Activated CD4-positive, alpha-beta T cell treated with anti-CD3 and anti-CD28 coated beads, Interleukin-2, amount 50 U/mL, for 1 hour (primary cell): ENCODE results near the gene HECW1.

ENCODE experiments used
- DNase-seq: peaks from one replicate; pipeline ENCODE4 v3.0.0-alpha.2; 2020

HECW1 gene

DNA sequence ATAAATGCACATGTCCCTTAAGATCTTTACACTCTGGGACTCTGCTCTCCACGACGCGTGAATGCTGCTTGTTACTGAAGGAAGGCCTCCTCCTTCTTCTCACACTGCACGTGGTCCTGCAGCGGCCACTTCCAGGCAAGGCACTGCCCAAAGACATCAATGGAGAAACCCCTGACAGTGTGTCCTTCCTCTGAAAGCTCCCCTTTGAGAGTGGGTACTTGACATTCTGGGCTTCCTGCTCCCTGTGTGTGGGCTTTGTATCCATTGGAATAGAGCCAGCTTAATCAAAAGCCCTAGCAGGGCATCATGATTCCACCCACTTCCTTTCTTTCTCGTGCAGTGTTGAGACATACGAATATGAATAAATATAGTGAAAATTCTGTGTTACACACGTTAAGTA is 400.8 kb downstream of the HECW1 start:
- DNase-seq: no peak

DNA sequence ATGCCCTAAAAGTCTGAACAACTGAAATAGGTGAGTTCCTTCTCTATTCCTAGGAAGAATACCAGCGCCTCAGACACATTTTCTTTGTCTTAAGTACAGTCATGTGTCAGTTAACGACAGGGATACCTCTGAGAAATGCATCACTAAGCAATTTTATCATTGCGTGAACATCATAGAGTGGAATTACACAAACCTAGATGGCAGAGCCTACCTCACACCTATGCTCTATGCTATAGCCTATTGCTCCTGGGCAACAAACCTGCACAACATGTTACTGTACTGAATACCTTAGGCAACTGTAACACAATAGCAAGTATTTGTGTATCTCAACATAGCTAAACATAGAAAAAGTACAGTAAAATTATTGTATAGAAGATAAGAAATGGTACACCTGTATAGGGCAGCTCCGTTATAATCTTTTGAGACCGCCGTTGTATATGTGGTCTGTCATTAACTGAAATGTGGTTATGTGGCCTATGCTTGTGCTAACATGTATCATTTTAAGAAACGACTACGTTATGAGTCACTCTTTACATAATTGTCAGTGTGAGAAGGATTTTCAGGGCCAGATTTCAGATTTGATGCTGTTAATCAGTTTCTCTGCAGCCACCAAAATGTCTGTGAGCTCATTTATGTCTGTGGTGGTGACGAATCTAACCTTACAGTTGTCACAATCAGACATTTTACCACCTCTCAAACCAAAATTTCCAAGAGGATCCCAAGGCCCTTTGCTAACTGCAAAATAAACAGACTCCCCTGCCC is 404.3 kb downstream of the HECW1 start:
- no peak for DNase-seq

DNA sequence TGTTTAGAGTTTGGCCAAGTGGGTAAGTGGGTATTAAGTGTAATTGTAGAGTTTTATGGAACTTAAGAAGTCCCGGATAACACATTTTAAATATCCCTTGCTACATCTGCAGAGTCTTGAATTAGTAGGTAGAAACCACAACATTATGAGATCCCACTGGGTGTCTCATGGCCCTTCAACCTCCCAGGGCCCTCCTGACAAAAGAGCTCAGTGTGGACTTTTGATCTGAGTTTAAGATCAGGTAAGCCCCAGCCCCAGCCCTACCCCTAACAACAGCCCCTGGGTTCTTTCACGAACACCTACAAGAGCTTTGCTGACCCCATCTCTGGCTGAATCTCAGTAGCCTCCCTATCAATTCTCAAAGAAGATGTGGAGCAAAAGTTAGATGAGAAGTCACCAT is 405.0 kb downstream of the HECW1 start:
- no peak for DNase-seq

DNA sequence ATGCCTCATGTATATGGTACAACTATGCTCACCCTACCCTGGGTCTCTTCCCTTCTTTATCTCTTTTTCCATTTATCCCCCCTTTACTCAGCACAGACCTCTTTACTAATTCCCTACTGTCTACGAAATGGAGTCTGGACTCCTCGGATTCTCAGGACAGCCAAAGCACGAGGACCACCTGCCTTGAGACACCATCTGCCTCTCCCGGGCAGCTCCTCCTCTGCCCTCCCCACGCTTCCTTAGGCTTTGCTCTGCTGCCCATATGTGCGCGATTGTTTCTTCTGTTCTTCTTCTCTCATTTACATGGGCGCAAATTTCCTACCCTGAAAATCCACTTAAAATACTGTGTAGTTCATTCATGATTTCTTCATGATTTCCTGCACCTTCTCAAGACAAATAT is 407.8 kb downstream of the HECW1 start:
- no peak for DNase-seq

DNA sequence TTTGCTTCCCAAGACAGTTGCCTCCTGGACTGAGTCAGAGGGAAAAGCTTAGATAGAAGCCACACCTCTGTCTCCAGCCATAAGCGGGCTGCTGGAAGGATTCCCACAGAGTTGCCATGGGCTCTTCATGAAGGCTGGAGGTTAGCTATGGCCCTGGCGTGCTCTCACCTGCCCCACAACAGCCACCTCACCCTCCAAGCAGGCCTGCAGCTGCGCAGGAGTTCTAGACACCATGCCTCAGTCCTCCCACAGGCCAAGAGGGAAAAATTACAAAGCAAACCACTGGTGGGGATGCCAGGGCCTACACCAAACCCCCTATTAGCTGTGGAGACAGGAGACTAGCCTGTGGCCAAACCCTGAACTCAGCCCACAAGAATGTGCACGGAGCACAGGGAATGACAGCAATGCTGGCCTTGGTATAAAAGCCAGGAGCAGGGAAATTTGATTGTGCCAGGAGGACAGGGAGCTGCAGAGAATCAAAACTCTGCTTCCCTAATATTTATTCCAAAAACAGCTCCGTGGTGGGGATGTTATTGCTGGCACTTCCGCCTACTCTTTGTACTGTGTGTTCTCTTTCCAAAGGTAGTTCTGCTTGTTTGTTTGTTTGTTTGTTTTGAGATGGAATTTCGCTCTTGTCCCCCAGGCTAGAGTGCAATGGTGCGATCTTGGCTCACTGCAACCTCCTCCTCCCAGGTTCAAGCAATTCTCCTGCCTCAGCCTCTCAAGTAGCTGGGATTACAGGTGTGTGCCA is 410.1 kb downstream of the HECW1 start:
- DNase-seq: no peak

DNA sequence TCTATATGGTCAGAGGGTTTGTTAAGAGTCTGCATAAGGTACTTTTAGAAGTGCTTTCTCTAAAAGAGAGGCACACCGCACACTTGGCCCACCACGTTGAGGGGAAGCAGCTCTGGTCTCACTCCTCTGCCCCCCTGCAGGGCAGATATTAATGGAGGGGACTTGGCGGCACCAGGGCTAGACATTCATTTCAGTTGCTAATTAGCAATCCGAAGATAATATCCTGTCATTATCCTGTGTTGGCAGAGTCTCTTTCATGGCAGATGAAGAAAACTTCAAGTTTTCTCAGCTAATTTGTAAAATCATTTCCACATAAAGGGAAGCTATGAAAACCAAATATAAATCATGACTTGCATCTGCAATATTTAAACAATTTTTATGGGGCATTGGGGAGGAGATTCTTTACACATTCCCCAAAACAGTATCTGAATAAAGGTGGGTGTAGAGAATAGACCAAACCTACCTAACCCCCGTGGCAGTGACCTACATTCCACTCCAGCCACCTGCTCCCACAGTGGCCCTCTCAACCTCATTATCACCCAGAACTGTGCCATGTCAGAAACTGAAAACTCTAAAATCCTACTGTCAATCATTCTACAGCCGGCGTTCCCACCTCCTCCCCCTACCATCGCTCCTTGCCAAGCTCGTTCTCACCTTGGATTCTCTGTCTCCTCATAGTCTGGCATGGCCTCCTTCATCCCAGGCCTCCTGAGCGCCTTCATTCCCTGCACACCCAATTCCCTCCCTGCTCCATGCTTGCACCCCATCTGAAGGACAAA is 416.3 kb downstream of the HECW1 start:
- no peak for DNase-seq

DNA sequence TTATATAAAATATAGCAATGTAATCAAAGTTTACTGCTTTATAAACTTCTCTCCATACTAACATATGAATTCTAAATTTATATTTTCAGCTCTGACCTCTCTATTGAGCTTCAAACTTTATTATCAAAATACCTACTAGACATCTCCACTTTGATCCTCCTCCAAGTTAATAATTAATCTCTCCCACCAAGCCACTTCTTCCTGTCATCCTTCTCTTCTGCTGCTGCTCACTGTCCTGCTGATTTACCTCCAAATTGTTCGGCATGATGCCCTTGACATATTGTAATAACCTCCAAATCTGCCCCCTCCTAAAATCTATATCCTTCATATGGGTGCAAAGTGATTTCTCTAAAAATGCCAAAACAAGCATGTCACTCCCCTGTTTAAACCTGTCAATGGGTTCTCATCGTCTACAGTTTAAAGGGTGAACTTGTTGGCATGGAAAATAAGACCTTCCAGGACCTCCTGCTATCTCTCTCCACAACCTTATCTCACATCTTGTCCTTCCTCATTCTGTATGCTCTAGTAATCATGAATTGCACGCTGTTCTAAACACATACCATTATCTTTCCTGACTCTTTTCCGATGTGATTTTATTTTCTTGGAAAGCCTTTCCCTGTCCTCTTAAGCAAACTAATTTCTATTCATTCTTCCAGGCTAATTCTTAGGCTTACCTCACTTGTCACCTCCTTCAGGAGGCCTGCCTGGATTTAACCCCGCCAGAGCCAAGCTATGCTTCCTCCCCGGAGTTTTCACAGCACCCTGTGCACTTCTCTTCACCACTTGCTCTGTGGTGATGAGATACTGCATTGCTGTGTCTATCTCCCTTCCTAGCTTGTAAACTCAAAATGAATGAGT is 418.3 kb downstream of the HECW1 start:
- DNase-seq: no peak

DNA sequence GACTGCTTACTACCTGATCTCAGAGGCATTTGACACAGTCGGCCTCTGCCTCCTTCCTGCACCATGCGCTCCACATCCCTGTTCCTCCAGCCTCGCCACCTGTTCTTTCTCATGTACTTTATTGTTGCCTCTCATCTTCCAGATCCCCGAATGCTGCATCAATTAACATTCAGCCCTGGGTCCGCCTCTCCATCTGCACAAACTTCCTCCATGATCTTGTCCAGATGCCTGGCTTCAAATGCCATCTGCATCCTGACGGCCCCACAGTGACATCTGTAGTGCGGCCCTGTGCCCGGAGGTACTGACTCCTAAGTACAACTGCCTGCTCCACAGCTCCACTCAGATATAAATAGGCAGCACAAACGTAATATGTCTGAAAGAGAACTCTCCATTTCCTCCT is 419.3 kb downstream of the HECW1 start:
- no peak for DNase-seq

DNA sequence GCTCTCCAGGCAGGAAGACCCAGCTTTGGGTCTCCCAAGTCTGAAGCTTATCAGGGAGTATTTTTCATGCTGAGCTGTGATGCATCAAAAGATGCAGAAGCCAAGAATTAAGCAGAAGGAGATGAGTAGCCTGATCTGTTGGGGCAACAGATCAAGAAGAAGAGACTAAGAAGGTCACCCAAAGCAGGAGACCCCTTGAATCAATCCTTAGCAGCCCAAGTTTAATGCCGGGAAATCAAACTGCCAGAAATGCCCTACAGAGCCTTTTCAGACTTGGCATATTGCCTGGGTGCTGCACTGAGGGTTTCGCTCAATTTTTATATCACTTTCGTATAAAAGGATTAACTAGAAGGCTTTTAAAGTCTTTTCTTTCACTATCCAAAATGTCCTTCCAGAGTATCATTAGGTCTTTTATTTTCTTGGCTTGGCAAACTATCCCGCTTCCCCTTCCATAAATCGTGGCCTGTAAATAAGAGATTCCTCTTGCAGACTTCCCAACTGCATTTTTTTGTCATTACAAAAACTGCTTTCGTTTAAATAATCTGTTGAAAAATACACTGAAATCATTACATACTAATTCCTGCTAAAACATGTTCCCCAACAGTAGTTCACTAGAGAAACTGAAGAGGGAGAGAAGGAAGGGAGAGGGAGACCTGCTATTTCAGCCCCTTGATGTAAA is 421.5 kb downstream of the HECW1 start:
- no peak for DNase-seq

DNA sequence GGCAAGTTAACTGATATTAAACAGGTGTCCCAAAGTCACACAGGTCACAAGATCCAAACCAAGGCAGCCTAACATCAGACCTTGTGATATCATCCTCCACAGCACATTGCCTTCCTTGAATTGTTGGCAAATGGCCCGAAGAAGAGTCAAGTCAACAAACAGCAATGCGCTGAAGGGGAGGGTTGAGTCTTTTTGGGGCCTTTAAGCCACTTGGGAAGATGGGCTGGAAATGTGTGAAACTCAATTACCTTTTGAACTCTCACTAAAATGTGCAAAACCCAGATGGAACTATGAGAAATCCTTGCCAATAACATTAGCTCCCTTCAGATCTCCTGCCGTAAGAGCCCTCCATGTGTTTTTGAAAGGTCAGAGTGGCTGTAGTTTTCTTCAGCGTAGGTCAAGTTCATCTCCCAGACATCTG is 422.6 kb downstream of the HECW1 start:
- DNase-seq: no peak

DNA sequence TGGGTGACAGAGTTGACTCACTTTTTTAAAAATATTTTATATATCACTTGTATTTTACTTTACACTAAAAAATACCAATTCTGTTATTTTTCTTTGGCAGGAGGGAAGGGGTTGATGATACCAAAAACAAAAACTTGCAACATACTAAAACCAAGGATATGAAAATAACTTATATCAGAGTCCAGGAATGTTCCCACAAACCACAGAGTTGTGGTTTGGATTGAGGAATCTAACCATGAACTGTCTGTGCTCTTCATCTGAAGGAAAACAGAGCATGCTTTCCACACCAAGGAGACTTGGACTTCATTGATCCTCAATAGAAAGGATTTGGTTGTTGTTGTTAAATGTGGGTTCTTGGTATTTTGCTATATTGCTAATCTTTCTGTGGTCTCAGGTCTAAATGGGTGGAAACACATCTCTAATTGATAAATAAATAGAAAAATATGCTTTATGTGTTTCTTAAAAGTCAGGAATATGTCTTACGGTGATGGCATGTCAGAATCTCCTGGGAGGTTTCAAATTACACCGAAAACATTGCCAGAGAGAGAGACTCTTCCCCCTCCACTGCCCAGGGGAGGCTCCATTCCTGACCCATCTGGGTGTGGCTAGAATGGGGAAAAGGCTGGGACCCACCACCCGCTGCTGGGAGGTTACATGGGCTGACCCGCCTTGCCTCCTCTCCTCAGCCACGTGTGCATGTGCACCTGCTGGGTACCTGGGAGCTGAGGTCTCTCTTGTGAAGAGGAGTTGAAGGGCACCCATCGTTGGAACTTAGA is 423.6 kb downstream of the HECW1 start:
- no peak for DNase-seq

DNA sequence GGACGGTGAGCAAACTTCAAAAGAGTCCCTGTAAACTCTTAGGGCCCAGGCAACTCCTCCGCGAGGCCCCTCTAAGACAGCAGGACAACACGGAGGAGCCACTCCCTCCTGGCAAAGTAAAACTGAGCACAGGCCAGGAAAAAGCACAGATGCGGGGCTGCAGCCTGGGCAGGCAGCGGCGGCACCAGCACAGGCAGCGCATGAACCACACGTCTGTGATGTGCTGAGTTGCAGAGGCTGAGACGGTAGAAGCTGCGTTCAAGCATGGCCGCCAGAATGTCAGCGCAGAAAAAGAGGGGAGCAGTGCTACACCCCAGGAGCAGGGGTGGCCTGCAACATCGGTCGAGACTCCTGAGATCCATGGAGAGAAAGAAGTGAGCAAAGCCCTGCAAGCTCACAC is 424.3 kb downstream of the HECW1 start:
- no peak for DNase-seq

DNA sequence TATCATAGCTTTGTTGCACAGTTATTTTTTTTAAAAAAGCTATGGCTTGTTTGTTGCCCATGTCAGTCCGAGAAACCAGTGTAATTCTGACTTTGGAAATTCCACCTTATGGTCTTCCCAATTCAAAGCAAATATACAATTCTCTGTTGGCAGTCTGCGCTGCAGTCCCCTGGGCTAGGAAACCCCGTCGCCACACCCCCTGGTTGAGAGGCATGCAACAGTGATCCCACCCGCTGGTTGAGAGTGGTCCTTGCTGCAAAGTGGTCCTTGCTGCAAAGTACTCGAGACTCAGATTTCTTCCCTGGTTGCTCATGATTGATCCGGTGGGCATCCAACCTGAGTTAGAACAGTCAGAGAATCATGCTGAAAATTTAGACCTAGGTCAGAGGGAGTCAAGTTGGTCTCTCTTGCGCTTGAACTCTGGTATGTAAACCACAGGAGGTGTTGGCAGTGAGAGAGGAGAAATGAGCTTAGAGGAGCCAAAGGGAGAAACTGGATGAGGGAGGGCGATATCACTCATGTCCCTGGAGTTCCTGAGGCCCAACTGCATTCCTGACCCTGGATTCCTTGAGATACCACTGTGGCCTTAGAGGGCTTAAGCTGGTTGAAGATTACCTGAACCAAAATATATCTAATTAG is 425.4 kb downstream of the HECW1 start:
- no peak for DNase-seq

DNA sequence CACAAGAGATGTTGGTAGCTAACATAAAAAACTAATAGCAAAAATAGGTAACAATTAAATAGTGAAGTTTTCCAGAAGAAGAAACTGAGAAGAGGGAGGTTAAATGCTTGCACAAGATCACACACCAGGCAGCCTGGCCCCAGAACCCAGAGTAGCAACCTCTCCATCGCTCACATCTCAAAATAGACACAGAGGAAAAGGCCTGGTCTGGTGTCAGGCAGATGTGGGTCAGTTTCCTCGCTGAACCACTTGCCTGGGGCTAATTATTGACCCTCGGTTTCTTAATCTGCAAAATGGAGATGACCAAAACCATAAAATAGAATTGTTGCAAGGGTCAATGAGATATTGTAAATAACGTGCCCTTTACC is 425.9 kb downstream of the HECW1 start:
- DNase-seq: no peak

DNA sequence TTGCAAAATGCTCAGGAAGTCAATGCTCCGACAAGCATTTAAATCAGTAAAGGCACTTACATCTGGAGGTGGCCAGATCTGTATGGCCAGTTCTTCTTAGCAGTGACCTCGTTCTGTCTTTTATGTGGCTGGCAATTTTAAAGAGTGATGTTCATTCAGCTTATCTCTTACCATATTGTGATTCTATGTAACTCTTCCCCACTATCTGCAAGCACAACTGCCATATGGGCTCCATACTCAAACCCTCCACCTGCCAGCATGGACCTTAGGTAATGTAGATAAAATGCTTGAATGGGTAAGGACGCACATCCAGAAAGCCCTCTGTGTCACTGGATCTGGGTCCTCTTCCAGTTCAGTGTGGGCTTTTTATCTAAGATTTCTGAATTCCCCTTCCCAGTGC is 428.0 kb downstream of the HECW1 start:
- DNase-seq: no peak

DNA sequence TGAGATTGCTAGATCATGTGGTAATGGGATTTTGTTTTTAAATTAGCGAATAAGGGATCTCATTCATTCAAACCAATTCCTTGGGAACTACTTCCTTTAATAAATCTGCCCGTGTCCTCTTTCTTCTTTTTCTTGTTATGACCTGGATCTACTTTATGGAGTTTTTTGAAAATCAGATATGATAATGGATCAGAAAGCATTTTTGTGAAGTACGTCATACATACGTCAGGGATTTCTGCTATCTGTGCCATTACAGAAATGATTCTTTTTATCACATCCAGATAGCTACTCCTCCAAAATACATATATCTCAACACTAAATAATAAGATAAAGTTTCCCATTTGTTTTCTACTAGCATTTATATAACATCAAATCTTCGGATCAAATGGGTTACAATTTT is 430.3 kb downstream of the HECW1 start:
- no peak for DNase-seq

DNA sequence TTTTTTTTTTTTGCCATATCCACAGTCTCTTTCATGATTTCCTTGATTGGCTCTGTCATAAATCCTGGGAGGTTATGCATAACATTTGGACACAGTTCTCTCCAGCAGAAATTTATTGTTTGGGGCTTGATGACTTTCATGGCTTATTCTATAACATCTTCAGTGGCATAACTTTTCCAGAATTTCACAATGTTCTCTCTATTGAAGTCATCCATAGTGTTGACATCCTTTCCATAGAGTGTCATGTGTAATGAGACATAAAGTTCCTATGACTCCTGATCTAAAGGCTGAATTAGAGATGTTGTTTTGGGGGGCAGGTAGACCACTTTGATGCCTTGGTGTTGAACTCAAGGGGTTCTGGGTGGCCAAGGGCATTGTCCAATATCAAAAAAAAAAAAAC is 433.8 kb downstream of the HECW1 start:
- DNase-seq: no peak

DNA sequence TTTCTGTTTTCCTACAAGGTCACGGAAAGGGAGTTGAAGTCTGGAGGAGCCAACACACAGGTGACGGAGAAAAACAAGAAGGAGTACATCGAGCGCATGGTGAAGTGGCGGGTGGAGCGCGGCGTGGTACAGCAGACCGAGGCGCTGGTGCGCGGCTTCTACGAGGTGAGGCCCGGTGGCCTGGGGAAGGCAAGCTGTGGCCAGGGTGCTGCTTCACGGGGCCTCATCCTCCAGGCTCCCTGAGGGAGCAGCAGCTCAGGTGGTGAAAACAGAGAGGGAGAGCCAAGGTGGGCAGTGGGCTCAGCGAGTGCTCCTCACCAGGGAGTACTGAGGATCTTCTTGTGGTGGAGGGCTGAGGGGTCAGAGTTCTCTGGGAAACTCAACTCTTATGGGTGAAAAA is 438.0 kb downstream of the HECW1 start:
- DNase-seq: no peak

DNA sequence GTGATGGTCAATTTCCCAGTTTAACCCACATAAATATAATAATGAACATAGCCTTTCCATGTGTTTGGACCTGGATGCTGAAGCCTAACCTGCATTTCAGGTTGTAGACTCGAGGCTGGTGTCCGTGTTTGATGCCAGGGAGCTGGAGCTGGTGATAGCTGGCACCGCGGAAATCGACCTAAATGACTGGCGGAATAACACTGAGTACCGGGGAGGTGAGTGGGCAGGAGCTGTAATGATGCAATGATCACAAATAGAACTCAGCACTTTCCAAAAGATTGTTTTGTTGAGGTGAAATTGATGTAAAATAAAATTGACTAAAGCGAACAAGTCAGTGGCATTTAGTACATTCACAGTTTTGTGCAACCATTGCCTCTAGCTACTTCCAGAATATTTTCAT is 439.7 kb downstream of the HECW1 start:
- no peak for DNase-seq

DNA sequence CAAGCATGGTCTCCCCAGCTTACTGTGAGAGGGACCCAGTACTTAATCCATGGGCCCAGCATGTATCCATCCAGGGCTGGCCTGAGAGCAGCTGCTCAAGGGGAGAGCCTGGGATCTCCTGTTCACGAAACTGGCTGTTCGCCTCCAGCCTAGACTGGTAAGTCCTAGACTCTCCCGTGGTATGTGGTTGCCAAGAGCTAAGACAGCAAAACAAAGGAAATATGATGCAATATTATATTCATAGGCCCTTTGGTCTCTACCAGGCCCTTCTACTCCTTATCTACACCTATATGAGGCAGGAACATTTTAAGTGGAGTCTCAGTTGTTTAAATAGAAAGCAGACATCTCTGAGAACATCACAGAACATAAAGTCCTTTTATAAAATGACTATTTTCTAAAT is 441.6 kb downstream of the HECW1 start:
- DNase-seq: no peak

DNA sequence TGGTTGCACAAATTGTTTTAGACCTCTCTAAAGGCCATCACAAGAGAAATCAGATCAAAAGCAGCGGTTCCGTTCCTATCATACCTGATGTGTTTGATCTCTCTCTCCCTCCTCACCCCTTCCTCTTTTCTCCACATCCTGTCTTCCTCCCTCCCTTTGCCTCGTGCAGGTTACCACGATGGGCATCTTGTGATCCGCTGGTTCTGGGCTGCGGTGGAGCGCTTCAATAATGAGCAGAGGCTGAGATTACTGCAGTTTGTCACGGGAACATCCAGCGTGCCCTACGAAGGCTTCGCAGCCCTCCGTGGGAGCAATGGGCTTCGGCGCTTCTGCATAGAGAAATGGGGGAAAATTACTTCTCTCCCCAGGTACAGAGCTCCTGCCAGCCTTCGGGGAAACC is 442.0 kb downstream of the HECW1 start:
- DNase-seq: no peak
